GM20431 (cell line): ENCODE data around the gene HOXA3.

Experiments
- in situ Hi-C: fragments of 300-500 bp; cut with MseI, MboI; formaldehyde crosslinking; loops from one replicate; pipeline ENCODE4 v1.15.0; 2020; ENCODE audit warnings: low sequenced_read_pairs; ENCODE audit not compliant: unreplicated experiment

The HOXA3 gene

GRCh38 chr7:27109466-27110185 lies 42.8 kb downstream of the HOXA3 start:
- in situ Hi-C loops: no loop called here

- in situ Hi-C loops: no loop called here
Measured at GRCh38 chr7:27108390-27109127, 43.8 kb downstream of the HOXA3 start.

- in situ Hi-C loops: no loop called here
Measured at GRCh38 chr7:27107391-27108381, 44.7 kb downstream of the HOXA3 start.

GRCh38 chr7:27106901-27107240 lies 45.5 kb downstream of the HOXA3 start:
- in situ Hi-C loops: no loop called here

- in situ Hi-C loops: no loop called here
Measured at GRCh38 chr7:27106181-27106900, 46.0 kb downstream of the HOXA3 start.

- in situ Hi-C loops: no loop called here
Measured at GRCh38 chr7:27105301-27106031, 46.9 kb downstream of the HOXA3 start.

GRCh38 chr7:27104341-27105058 lies 47.9 kb downstream of the HOXA3 start:
- in situ Hi-C loops: no loop called here

GRCh38 chr7:27103489-27104226 lies 48.7 kb downstream of the HOXA3 start:
- in situ Hi-C loops: no loop called here

GRCh38 chr7:27102581-27103442 lies 49.6 kb downstream of the HOXA3 start, which contains the start of gene HOXA2:
Gene HOXA2 (minus strand): TSS chr7:27102683. CDS start chr7:27102500, 183 bp downstream.
- in situ Hi-C loops: no loop called here

GRCh38 chr7:27101957-27102580 lies 50.3 kb downstream of the HOXA3 start:
- in situ Hi-C loops: no loop called here

GRCh38 chr7:27101171-27101956 lies 51.0 kb downstream of the HOXA3 start:
- in situ Hi-C loops: no loop called here

- in situ Hi-C loops: no loop called here
Measured at GRCh38 chr7:27100694-27101170, 51.7 kb downstream of the HOXA3 start.

- in situ Hi-C loops: no loop called here
Measured at GRCh38 chr7:27099453-27100370, 52.7 kb downstream of the HOXA3 start.

- in situ Hi-C loops: no loop called here
Measured at GRCh38 chr7:27098578-27099451, 53.6 kb downstream of the HOXA3 start.
